NCI-H2227 (cell line): ENCODE data around the gene TMEM273.

ENCODE experiments used
- DNase-seq: peaks from one replicate; lab custom pipeline; 2025; ENCODE audit not compliant: unreplicated experiment; lab: John Stamatoyannopoulos, UW

TMEM273 gene

DNA sequence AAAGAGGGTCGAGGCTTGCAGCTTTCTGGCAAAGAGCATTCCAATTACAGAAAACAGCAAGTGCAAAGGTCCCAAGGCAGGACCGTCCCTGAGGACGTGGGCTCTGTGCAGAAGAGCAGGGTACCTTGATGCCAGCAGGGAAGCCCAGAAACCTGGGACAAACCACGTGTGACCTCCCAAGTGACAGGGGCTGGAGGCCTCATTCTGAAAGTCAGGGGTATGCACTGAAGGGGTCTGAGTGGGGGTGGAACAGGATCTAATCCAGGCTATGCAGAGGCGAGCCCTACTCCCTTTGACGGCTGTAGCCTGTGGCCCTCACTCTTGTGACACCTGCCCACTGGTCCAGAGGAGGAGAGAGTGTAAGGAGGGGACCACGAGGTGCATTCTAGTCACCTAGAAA lies 22.9 kb downstream of the TMEM273 start:
- no peak for DNase-seq

DNA sequence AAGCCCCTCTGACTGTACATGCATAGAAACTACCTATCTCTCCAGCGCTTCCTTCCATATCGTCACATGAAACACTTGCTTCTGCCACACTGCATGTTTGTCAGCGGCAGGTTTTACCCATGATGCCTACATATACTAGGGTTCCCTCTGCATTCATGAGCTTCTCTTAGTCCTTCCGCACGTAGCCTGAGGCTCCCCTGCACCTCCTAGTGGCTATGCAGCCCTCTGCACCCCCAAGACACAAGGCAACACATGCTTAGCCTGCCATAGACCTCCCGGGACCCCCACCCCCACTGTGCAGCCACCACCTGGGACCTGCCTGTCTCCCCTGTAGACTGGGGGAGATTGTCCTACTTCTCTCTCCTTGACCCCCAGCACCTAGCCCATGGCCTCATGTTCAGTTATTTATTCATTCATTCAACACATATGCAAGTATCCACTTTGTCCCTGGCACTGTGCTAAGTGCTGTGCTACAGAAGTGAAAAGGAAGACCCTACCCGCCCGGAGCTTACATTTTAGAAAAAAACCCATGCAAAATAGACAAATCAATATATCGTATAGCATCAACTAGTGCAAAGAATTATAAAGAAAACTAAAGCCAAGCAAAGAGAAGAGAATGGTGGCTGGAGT lies 23.5 kb downstream of the TMEM273 start:
- no peak for DNase-seq

DNA sequence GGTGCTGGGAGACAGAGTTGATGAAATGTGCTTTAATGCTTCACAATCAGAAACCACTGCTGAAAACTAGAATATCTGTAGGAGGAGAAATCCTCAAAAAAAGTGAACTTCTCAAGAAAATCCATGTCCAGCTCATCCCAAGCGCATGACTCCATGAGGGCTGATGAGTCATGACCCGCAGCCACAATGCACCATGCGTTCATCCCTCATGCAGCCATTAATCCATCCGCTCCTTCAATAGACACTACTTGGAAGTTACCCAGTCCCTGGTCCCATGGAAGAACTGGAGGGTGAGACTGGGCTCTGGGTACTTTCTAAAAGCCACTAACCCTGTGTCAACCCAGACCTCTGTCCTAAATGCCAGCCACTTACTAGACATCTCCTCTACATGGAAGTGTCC lies 24.4 kb downstream of the TMEM273 start:
- no peak for DNase-seq

DNA sequence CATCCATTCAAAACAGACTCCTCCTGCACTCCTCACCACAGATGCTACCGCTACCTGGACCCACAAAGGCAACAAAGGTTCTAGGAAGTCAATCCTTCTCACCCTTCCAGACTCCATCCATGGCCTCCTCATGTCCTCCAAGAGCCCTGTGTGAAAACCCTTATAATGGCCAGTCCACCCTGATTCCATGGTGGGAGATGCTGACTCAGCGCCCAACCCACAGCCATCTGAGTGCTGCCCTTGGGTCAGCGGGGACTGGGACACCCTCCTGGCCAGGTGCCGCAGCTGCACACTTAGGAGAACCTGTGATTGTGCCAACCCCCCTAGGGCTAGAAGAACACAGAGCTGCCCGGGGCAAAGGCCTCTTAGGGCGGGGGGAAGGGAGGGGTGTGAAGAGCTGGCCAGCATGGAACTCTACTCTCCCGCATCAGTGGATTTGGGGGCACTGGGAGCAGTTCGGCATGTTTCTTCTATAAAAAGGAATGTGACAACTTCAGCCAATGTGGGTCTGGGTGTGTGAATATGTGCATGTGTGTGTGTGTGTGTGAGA lies 25.4 kb downstream of the TMEM273 start:
- no peak for DNase-seq

DNA sequence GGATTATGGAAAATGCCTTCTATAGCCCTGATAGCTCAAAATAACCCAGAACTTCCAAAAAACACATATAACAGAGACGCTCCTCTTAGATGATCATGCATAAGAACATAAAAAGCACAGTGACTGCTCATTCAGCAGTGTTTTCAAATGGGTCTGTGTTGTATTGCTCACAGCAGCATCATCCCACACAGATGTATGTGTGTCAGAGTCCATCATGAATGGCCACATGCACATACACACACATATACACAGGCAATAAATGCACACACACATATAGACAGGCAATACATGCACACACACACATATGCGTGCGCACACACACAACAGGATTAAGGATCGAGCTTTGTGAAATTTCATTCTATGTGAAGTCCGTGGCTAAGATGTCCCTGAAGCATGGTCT lies 26.1 kb downstream of the TMEM273 start:
- no peak for DNase-seq

DNA sequence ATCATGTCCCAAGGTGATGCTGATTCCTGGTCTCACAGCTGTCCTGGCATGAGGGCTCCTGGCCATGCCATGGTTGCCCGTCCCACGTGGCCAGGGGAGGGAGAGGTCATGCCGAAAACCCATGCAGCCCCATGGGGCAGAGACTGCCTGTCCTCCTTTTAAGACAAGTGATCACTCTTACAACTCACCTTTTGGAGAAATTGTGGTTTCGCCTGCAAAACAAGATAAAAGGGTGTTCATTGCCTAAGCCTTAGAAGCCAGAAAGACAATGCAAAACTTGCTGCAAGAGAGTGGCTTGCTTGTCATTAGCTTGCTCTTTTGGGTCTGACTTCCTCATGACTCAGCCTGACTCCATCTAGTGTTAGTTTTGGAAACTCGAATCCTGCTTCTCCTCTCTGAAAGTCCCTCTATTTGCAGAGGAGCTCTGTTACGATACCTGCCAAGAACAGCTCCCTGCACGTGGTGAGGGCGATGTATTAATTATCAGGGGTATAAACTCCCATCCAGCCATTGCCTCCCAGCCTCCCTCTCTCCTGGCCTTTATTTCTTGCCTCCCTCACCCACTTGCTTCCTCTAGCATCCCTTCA lies 26.7 kb downstream of the TMEM273 start:
- no peak for DNase-seq

DNA sequence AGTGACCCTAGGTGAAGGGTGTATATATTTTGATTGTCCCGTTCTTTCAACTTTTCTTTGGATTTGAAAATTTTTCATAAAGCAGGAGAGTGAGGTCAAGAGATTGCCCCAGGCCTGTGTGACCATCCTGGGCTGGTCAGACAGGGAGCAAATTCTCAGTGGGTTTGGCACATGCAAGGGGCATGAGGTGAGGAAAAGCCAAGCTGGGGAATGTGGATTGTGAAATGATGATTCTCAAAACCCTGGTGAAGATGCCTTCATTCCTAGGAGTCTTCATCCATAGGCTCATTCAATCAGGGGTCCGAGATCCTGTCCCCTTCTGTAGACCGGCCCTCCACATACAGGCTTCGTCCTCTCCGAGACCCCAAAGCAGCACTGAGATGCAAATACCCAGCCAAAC lies 27.4 kb downstream of the TMEM273 start:
- DNase-seq: no peak

DNA sequence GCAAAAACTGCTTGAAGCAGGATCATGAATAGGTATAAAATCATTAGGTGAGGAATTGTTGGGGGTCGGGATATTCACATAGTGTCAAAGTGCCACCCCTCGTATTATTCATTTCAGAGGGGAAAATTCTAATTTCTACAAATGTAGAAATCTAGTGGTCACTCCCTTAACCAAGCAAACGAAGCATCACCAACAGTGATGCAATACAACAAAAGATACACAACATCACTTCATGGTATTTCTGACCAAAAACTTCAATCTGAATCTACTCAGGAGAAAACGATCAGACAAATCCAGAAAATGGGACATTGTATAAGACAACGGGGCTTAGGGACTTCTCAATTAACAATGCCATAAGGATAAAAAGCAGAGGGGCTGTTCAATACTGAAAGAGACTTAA lies 28.1 kb downstream of the TMEM273 start:
- no peak for DNase-seq

DNA sequence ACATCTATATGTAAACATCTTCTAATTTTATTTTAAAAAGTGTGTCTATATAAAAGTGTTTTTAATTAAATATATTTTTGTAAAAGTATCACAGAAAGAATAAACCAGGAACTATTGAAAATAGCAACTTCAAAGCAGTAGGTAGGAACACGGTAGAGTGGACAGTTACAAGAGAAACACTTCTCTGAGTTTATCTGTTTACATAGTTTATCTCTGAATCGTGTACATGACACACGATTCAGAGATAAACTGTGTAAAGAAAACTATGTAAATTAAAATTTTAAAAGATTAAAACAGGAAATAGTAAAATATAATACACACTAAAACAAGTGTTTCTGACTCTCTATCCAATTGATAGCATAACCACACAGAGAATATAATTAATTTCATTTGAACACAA lies 29.3 kb downstream of the TMEM273 start:
- no peak for DNase-seq

DNA sequence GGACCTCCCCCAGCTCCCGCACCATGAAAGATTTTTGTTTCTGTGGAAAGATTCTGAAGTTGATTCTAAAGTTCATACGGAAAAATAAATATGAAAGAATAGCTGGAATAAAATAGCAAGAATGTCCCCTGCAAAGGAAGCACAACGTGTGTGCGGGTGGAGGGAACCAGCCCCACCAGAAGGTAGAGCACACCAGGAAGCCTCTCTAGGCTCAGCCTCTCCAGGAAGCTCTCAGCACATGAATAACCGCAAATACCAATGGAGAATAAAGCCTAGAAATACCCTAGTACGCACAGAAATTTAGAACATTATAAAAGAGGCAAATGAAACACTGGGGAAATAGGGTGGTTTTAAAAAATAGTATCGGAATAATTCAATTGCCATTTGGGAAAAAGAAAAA lies 29.8 kb downstream of the TMEM273 start:
- DNase-seq: no peak

DNA sequence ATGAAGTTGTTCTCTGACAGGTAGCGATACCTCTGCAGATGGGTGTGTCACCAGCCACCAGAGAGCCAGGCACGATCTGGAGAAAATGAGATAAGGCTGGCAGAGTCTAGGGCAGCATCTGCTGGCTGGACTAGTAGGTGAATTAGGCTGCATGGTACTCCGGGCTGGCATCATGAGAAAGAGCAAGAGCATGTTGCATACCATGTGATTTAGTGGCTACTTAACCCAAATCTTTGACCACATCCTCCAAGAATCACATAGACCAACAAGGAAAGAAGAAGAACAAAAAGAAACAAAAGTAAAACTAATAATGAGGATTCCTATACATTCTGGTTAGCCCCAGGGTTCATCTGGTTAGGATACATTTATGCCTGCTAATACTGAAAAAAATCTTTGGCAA lies 31.0 kb downstream of the TMEM273 start:
- no peak for DNase-seq

DNA sequence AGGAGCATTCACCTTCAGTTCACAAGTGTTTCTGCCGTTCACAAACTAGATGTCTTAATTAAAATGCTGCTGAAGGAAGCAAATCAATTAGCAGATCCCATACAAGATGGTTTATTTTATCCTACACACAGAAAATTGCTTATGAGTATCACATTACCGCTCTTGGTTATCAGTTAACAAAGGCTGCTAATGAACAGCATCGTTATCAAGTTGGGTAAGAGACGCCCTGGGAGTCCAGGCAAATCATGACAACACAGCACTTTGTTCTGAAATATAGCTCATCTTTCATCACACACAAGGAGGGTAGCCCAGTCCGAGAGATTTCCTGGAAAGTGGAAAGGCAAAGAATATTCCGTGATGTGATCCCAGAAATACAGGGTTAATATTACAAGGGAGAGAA lies 33.5 kb downstream of the TMEM273 start:
- no peak for DNase-seq

DNA sequence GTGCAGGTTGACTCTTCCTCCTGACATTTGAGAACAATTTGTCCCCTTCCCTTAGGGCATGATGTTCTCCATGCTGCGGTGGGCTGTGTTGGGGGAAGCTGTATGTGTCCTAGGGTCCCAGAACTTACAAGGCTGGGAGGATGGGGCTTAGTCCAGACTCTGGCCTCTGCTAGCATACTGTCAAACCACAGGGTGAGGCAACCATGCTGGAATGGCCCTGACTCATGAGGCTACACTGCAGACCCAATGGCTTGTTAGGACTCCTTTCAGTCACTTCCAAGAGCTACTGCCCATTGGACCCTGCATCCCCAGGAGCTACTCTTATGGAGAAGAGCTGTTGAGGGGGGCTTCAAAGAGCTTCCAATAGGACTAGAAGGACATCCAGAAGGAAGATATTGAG lies 34.2 kb downstream of the TMEM273 start:
- no peak for DNase-seq

DNA sequence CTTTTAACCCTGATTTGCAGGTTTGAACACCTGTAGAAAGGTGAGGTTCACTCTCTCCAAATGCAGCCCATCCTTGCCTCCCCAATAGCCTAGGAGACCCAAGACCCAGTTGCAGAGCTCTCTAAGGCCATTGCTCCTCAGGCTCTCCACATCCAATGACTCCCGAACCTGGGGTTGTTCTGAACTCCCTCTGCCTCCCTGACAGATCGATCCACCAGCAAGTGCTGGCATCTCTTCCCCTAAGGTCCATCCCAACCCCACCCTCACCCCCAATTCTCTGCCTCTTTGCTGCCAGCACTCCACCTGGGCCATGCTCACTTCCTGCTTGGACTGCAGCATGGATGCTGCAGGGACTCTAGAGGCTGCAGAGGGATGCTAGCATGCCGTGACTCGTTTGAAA lies 35.1 kb downstream of the TMEM273 start:
- no peak for DNase-seq

DNA sequence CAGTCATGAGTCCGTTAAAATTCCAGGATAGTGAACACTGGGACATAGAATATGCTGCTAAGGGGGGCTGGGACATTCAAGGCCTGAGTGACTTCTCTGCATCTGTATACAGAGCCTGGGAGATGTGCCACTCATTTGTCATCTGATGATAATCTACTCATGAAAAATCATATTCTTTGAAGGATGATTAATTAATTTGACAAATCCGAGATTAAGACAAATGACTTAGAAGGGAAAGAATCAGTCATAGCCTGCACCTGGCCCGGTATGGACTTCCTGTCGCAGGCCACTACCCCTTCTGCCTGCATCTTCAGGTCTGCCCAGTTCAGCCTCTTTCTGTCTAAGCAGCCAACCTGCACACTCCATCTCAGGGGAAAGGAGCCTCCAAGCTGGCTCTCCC lies 35.5 kb downstream of the TMEM273 start:
- DNase-seq: no peak

DNA sequence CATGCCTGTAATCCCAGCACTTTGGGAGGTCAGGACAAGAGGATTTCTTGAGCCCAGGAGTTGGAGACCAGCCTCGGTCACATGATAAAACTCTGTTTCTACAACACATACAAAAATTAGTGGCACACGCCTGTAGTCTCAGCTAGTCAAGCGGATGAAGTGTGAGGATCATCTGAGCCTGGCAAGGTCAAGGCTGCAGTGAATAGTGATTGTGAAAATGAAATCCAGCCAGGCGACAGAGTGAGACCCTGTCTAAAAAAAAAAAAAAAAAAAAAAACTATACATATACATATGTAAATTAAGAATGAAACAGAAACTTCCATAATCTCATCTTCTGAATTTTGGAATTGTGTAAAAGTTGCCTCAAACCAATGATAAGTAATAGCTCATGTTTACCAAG lies 36.2 kb downstream of the TMEM273 start:
- DNase-seq: no peak

DNA sequence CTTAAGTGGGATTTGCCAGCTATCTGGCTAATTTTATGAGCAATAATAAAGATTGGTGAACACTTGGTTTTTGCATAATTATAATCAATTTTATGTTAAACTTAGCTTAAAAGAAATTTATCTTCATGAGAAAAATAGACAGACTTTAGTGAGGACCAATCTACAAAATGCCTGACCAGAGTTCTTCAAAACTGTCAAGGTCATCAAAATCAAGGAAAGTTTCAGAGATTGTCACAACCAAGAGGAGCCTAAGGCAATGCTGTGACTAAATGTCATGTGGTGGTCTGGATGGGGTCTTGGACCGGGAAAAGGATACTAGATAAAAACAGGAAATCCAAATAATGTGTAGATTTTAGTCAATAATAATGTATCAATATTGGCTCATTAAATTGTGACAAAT lies 36.7 kb downstream of the TMEM273 start:
- DNase-seq: no peak

DNA sequence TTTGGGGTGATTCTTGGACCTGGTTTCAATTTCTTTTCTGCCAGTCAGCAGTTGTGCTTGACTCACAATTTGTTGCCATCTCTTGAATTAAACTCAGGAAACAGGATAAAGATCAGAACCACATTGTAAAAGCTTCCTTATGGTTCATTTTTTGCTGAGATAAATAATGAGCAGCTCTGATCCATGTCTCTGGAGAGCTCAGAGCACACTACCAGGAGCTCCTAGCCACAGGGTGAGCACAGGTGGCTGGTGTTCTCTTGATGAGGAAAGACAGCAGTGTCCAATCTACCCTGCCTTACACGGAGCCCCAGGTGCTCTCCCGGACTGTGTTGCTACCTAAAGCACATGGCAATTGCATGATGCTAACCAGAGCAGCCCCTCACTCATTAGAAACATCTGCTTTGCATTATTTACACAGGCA lies 37.2 kb downstream of the TMEM273 start:
- no peak for DNase-seq

DNA sequence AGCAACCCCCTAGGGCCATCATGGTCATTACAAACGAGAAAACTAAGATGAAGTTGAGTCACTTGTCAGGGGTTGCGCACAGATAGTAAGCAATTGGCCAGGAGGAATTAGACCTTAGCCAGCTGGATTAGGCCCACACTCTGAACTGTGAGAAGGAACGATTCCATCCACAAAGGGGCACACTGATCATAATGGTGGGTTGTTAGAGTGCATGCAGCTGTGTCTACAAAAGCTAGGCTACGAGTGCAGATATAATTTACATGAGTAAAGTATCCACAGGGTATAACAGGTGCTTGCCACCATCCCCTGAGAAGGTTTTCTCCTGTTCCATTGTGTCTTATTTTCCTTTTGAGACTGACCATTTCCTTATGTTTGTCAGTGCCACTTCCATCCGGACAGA lies 37.8 kb downstream of the TMEM273 start:
- DNase-seq: no peak

DNA sequence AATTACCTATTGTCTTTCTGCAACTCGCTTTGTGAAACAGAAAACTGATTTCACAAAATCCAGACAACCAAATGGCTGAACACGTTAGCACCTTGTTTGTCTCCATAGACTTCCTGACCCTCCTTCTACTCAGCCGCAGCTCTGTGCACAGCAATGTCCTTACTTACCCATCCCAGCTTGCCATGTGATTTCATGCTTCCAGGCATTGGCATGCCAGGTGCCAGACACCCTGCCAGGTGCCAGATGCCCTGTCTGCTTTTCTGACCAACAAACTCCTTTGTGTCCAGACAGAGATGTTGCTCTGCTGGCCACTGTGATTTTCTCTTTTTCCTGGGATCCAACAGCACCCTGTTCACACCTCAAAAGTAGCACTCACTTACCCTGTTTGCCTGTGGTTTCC lies 38.3 kb downstream of the TMEM273 start:
- DNase-seq: no peak

DNA sequence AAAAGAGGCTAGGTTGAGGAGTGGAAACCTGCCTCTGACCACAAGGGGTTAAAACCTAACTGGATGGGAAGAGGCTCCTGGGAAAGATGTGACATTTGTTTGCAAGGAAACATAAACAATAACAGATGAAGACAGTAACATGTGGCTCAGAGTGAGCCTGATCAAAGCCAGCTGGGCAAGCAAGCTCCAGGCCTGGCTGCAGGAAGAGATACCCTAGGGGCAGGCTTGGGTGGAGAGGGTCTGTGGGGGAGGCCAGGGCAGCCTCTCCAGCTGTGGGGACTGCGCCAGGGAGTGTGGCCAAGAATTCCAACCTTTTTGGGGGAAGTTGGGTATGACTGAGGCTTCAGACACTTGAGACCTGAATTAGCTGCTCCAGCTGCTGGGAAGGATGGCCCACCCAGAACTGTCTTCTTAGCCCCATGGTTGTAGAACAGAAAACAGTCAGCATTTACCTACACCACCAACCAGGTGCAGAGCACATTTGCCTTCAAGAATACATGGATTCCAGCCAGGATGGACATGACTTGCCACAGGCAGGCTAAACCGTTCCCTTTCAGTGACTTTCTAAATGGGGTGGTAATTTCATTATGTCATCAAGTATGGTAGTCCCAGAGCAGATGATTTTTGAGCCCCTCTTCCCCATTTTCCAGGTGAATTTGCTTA lies 44.0 kb downstream of the TMEM273 start:
- DNase-seq: no peak

DNA sequence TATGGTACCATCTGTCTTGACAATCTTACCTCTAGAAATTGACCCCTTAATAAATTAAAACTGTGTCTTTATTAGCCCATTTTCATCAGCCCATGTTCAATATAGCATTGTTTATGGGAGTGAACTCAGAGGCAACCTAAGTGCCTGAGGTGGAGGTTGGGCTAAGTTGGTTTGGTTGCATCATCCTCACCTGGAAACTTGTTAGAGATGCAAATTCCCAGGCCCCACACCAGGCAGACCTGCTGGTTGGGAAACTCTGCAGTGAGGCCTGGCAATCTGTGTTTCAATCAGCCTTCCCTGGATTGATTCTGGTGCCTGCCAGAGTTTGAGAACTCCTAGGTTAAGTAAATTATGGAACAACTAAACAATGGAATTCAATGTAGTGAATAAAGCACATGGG lies 44.9 kb downstream of the TMEM273 start:
- no peak for DNase-seq
